ENCODE measurements around the gene STK11.

GRCh38 chr19:1177322-1178114 lies 28.1 kb upstream of the STK11 start:
- TF ChIP-seq CTCF (IDR thresholded peaks at IDR 0.05) (no peak), EP300 (IDR thresholded peaks at IDR 0.05) (no peak)
